Cardiac muscle cell (in vitro differentiated cells and primary cell): Measurements from ENCODE around the gene IGFBP5. TPM values are rescaled to one million over a fixed set of nuclear protein-coding genes. Genes with fewer than 3 reads are reported as not detected.
A peak's percentile ranks its signal among the peaks of the same experiment; 100 is the strongest.

Experiments
- DNase-seq, 2 donors: peaks; one replicate each; pipeline versions ENCODE4 v3.0.0 to v3.0.0-alpha.2; 2010 to 2017; ENCODE audit warnings: low read depth in 1 of 2, low spot score in 1 of 2
- H3K27ac ChIP-seq: fragments of 200-600 bp; sonication (generic); 2 replicates; pipeline ENCODE4 v1.5.1; 2016
- H3K27me3 ChIP-seq: fragments of 200-600 bp; sonication (generic); 2 replicates; pipeline ENCODE4 v1.6.0; 2016; ENCODE audit warnings: control low read depth
- H3K36me3 ChIP-seq: fragments of 200-600 bp; sonication (generic); 2 replicates; pipeline ENCODE4 v1.5.1; 2016; ENCODE audit warnings: control low read depth
- H3K4me1 ChIP-seq: fragments of 200-600 bp; sonication (generic); 2 replicates; pipeline ENCODE4 v1.8.1; 2017; ENCODE audit warnings: low read depth, mild to moderate bottlenecking, mixed run types
- H3K4me3 ChIP-seq: fragments of 200-600 bp; sonication (generic); 2 replicates; pipeline ENCODE4 v1.5.1; 2016; ENCODE audit warnings: mild to moderate bottlenecking
- H3K9me3 ChIP-seq: fragments of 200-600 bp; sonication (generic); 2 replicates; pipeline ENCODE4 v1.5.1; 2017; ENCODE audit warnings: low read depth, mild to moderate bottlenecking, control low read depth
- polyA plus RNA-seq: library from polyadenylated mRNA; unstranded; fragments of >200 nt; fragmentation: Nextera tagmentation; extraction: Ambion mirVana; gene quantifications from 2 replicates; pipeline ENCODE4 v1.2.1, GENCODE V29; 2016
- total RNA-seq: library from RNA; depleted of rRNA; stranded (reverse); fragments of >200 nt; gene quantifications from 2 replicates; pipeline ENCODE4 v1.2.3, GENCODE V29; 2016
- TF ChIP-seq, protein P1 (sequence below): IDR thresholded peaks from 2 replicates; pipeline ENCODE4 v1.5.1; 2012; ENCODE audit warnings: low read depth, mild to moderate bottlenecking, low read length

IGFBP5 gene
- total and polyA plus RNA-seq, 2 experiments from 2014 or later, result 35.2 to 132 TPM

DNA sequence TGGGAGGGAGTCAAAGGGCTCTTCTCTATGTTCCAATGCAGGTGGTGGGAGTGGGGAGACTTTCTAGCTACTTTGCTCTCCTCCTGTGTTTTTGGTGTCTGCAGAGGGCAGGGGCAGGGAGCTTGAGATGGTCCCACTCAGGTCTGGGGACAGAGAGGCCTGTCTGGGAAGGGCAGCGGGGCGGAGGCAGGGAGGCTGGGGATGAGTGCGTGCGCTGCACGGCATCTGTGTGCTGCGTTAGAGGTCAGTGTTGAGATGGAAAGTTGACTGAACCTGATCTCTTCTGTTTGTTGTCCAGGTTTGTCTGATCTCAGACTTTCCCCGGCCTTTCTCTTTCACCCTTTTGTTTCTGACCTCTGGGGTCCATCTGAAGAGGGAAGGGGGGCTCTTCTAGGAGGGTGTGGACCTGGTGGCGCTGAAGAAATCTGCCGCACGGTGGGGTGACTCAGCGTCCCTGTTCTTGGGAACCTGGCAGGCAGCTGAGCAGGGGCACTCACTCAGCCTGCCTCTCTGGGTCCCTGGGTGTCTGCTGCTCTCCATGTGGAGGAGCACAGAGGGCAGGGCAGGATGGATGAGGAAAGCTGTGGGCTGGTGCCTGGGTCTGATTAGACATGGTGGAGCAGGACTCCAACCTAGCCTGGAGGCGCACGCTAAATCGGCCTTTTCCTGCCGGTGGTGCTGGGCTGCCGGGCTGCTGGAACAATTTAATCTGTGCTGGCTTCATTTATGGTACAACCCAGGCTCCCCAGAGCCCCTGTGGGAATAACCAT lies 38.1 kb downstream of the IGFBP5 start:
- no peak overlapping the region for H3K27ac ChIP-seq
- no peaks in the 10 kb centered on the region for H3K4me1 ChIP-seq
- H3K36me3 ChIP-seq, result peaks cover 5% of the 10 kb centered on the region
- H3K9me3 ChIP-seq, result no peaks in the 10 kb centered on the region
- no peaks in the 10 kb centered on the region for H3K27me3 ChIP-seq
- DNase-seq, result no peak
- TF ChIP-seq, protein P1, sequence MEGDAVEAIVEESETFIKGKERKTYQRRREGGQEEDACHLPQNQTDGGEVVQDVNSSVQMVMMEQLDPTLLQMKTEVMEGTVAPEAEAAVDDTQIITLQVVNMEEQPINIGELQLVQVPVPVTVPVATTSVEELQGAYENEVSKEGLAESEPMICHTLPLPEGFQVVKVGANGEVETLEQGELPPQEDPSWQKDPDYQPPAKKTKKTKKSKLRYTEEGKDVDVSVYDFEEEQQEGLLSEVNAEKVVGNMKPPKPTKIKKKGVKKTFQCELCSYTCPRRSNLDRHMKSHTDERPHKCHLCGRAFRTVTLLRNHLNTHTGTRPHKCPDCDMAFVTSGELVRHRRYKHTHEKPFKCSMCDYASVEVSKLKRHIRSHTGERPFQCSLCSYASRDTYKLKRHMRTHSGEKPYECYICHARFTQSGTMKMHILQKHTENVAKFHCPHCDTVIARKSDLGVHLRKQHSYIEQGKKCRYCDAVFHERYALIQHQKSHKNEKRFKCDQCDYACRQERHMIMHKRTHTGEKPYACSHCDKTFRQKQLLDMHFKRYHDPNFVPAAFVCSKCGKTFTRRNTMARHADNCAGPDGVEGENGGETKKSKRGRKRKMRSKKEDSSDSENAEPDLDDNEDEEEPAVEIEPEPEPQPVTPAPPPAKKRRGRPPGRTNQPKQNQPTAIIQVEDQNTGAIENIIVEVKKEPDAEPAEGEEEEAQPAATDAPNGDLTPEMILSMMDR, result no peak
- H3K4me3 ChIP-seq, result no peak overlapping the region

DNA sequence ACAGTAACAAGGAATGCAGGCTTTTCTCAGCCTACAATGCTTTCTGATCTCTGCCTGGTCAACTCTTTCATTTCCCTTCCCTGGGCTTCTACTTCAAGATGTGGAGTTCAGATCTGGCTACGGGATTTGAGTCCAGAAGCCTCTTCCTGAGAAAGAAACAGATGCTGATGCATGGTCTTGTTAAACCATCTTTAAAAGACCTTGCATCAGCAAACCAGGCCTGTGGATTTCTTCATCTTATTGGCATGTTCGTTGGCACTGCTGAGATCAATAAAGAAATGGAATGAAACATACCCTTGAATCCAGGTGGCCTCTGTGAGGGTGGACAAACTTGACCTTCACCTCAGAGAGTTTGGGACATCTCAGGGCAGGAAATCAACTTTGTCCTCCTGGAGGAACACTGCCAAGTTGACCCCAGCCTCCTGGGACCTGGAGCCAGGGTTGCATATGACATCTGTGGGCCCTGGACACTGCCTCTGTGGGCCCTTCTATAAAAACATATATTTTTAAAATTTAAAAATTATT lies 40.8 kb downstream of the IGFBP5 start:
- H3K4me1 ChIP-seq, result peaks cover 6% of the 10 kb centered on the region
- no peak for DNase-seq
- no peaks in the 10 kb centered on the region for H3K27me3 ChIP-seq
- H3K36me3 ChIP-seq, result no peaks in the 10 kb centered on the region
- TF ChIP-seq, protein P1, result no peak
- H3K27ac ChIP-seq, result no peak overlapping the region
- H3K9me3 ChIP-seq, result no peaks in the 10 kb centered on the region
- no peak overlapping the region for H3K4me3 ChIP-seq

DNA sequence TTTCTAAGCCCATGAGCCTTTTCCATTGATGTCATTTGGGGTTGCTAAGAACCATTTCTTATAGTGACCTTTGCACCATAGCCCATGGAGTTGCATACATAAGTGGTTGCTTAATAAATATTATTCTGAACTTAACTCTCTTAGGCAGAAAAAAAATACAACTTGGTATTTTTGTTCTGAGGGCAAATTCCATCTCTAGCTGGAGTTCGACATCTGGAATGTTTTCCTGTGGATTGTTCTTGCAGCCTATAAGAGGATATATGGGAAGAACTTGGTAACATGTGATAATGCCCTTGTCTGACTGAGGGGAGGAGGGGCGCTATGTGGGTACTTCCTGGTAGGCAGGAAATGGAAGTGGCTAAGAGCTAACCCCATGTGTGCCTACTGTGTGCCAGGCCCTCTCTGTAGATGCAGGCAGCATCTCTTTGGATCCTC lies 41.4 kb downstream of the IGFBP5 start:
- no peaks in the 10 kb centered on the region for H3K9me3 ChIP-seq
- H3K27ac ChIP-seq, result no peak overlapping the region
- TF ChIP-seq, protein P1, result no peak
- no peak overlapping the region for H3K4me3 ChIP-seq
- DNase-seq, result peak in 1 of 2 donors; percentile 57
- no peaks in the 10 kb centered on the region for H3K36me3 ChIP-seq
- peaks cover 8% of the 10 kb centered on the region for H3K4me1 ChIP-seq
- no peaks in the 10 kb centered on the region for H3K27me3 ChIP-seq

DNA sequence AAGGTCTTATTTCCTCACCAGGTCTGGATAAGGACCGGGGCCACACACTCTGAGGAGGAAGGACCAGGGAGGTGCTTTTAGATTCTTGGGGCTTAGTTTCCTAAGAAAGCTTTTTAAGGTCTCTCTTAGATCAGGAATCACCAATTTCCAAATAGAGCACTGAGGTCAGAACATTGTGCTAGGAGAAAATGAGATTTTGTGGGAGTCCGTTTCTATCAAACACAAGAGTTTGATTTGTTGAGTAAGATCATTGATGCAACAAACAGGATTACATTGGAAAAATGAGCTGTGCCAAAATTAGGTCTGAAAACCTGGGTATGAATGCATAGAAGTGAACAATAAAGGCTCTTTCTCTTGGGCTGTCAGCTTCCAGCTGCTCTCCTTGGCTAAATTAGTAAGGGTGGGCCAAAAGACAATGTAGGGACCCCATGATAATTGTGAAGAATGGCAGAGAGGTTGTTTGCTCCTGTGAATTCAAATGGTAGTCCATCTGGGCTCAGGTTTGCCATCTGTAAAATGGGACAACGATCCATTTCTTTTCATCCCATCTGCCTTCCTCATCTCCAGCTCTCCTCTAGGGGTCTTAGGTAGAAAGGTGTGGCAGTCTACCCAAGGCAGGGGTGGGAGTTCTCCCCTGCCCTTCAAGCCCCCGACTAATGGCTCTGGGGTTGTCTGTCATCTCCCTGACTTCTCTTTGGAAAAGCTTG lies 42.1 kb downstream of the IGFBP5 start:
- H3K27me3 ChIP-seq, result no peaks in the 10 kb centered on the region
- peaks cover 8% of the 10 kb centered on the region for H3K4me1 ChIP-seq
- TF ChIP-seq, protein P1, result no peak
- H3K36me3 ChIP-seq, result no peaks in the 10 kb centered on the region
- H3K4me3 ChIP-seq, result no peak overlapping the region
- DNase-seq, result no peak
- no peaks in the 10 kb centered on the region for H3K9me3 ChIP-seq
- no peak overlapping the region for H3K27ac ChIP-seq

DNA sequence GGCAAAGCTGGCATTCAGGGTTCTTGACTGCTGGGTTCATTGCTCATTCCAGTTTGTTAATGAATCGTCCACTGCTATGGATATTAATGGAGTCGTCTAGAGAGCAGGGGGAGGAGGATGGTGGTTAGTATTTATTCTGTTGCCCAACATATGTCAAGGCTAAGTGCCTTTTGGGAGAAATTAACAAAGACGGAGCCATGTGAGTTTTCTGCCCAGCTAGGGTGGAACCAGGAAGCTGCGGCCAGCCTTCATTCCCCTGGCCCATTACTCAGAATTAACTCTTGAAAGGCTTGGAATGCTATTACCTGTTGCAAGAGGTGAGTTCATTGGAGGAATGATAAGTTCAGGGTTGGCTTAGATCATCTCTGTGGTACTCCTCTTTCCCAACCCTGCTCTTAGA lies 42.8 kb downstream of the IGFBP5 start:
- no peaks in the 10 kb centered on the region for H3K36me3 ChIP-seq
- no peaks in the 10 kb centered on the region for H3K9me3 ChIP-seq
- H3K27ac ChIP-seq, result no peak overlapping the region
- H3K27me3 ChIP-seq, result no peaks in the 10 kb centered on the region
- H3K4me1 ChIP-seq, result peaks cover 8% of the 10 kb centered on the region
- TF ChIP-seq, protein P1, result no peak
- peak in 1 of 2 donors; percentile 18 for DNase-seq
- H3K4me3 ChIP-seq, result no peak overlapping the region
